K562 (cell line): ENCODE measurements around the gene SEMA6B. TPM values are rescaled to one million over a fixed set of nuclear protein-coding genes. Genes with fewer than 3 reads are reported as not detected.
A peak's percentile ranks its signal among the peaks of the same experiment; 100 is the strongest.

Experiments used
- GABPA ChIP-seq: fragments of 200-800 bp; sonication (Bioruptor generic); conservative IDR thresholded peaks from 2 replicates; pipeline ENCODE4 v1.6.1; 2016; ENCODE audit warnings: low read depth, missing genetic modification characterization, missing compliant biosample characterization
- ILF3 ChIP-seq: fragments of 450-650 bp; IDR thresholded peaks from 2 replicates; pipeline ENCODE4 v1.6.1; 2018; ENCODE audit warnings: antibody characterized with exemption, mild to moderate bottlenecking, moderate library complexity, borderline replicate concordance
- ZNF583 ChIP-seq: fragments of 250-450 bp; sonication (Bioruptor Pico); IDR thresholded peaks from 2 replicates; pipeline ENCODE4 v1.4.0; 2020
- polyA plus RNA-seq, 8 experiments: library from polyadenylated mRNA; depleted of rRNA in 4 of 8; stranded (reverse) in 5 of 8; unstranded in 3 of 8; fragments of >200 nt; fragmentation: Nextera tagmentation in 2 of 8; fragmentation: Illumina TruSeq in 1 of 8; extraction: Ambion mirVana in 2 of 8; extraction: Trizol in 1 of 8; gene quantifications; 2 replicates each; pipeline versions ENCODE4 v1.2.1 to v1.2.3, GENCODE V29; 2011 to 2014; ENCODE audit warnings: inconsistent platforms in 1 of 8, missing spikeins in 1 of 8
- total RNA-seq, 7 experiments: library from RNA; depleted of rRNA in 6 of 7; stranded (reverse); fragments of >200 nt in 6 of 7; fragmentation: Illumina TruSeq in 2 of 7; extraction: Trizol in 2 of 7; gene quantifications; 2 replicates each; pipeline versions ENCODE4 v1.2.1 to v1.2.3, GENCODE V29; 2011 to 2021; ENCODE audit warnings: low replicate concordance in 1 of 7
- TF ChIP-seq, protein P1 (sequence below): fragments of 450-650 bp; IDR thresholded peaks from 2 replicates; pipeline ENCODE4 v1.6.1; 2016; ENCODE audit warnings: mild to moderate bottlenecking
- TF ChIP-seq, protein P2 (sequence below): sonication (generic); formaldehyde crosslinking; IDR thresholded peaks from 2 replicates; pipeline ENCODE4 v1.8.1; 2023; ENCODE audit warnings: mild to moderate bottlenecking, missing genetic modification reagents
- TF ChIP-seq, protein P3 (sequence below): fragments of 450-650 bp; IDR thresholded peaks from 2 replicates; pipeline ENCODE4 v1.6.1; 2016; ENCODE audit warnings: mild to moderate bottlenecking, moderate library complexity
- TF ChIP-seq, protein P4 (sequence below): fragments of 250-450 bp; sonication (Bioruptor Pico); IDR thresholded peaks from 2 replicates; pipeline ENCODE4 v1.5.0; 2021

The SEMA6B gene
- total and polyA plus RNA-seq, 9 of the 15 experiments (the other 6 are each of a cell fraction or from before 2014, with no cell fraction given) = 0.65 to 4.6 (median 2.5) TPM; not detected in 2

DNA sequence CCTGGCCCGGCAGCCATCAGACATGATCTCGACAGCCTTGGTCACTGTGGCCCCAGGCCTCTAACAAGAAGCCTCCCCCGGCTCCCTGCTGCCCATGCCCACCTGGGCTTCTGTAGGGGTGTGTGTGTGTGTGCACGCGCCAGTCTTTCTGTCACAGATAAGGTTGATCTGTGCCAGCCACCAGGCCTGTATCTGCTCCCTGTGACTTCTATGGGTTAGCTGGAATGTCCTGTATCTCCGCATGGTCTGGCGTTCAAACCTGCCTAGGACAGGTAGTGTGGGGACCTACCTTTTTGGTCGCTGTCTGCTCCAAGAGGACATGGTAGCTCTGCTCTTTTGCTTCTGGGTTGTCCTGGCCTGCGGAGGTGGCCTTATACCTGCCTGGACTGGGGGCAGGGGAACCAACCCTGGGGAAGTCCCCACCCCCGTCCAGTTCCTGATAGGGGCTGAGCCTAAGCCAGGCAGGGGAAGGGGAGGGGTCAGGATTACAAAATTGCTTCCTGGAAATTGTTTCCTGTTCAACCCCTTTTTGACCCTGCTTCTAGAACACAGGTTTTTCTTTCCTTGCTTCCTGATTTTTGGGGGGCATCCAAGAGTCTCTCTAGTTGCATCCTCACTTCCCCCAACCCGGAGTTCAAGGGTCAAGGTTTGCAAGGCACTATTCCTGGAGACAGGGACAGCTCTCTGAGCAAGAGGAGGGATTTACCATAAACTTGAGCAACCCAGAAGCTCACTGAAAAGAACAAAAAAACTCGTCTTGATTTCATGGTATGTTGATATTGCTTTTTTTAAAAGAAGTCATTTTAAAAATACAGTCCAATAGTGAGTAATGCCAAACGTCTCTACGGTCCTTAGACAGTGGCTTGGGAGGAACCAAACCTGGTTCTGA, 19.5 kb downstream of the SEMA6B start, which contains the start of gene LRG1 (continued):
- TF ChIP-seq, protein P1, sequence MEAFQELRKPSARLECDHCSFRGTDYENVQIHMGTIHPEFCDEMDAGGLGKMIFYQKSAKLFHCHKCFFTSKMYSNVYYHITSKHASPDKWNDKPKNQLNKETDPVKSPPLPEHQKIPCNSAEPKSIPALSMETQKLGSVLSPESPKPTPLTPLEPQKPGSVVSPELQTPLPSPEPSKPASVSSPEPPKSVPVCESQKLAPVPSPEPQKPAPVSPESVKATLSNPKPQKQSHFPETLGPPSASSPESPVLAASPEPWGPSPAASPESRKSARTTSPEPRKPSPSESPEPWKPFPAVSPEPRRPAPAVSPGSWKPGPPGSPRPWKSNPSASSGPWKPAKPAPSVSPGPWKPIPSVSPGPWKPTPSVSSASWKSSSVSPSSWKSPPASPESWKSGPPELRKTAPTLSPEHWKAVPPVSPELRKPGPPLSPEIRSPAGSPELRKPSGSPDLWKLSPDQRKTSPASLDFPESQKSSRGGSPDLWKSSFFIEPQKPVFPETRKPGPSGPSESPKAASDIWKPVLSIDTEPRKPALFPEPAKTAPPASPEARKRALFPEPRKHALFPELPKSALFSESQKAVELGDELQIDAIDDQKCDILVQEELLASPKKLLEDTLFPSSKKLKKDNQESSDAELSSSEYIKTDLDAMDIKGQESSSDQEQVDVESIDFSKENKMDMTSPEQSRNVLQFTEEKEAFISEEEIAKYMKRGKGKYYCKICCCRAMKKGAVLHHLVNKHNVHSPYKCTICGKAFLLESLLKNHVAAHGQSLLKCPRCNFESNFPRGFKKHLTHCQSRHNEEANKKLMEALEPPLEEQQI = no peak
- TF ChIP-seq, protein P2, sequence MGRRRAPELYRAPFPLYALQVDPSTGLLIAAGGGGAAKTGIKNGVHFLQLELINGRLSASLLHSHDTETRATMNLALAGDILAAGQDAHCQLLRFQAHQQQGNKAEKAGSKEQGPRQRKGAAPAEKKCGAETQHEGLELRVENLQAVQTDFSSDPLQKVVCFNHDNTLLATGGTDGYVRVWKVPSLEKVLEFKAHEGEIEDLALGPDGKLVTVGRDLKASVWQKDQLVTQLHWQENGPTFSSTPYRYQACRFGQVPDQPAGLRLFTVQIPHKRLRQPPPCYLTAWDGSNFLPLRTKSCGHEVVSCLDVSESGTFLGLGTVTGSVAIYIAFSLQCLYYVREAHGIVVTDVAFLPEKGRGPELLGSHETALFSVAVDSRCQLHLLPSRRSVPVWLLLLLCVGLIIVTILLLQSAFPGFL (CRISPR knock-in tag) = no peak
- TF ChIP-seq, protein P3, sequence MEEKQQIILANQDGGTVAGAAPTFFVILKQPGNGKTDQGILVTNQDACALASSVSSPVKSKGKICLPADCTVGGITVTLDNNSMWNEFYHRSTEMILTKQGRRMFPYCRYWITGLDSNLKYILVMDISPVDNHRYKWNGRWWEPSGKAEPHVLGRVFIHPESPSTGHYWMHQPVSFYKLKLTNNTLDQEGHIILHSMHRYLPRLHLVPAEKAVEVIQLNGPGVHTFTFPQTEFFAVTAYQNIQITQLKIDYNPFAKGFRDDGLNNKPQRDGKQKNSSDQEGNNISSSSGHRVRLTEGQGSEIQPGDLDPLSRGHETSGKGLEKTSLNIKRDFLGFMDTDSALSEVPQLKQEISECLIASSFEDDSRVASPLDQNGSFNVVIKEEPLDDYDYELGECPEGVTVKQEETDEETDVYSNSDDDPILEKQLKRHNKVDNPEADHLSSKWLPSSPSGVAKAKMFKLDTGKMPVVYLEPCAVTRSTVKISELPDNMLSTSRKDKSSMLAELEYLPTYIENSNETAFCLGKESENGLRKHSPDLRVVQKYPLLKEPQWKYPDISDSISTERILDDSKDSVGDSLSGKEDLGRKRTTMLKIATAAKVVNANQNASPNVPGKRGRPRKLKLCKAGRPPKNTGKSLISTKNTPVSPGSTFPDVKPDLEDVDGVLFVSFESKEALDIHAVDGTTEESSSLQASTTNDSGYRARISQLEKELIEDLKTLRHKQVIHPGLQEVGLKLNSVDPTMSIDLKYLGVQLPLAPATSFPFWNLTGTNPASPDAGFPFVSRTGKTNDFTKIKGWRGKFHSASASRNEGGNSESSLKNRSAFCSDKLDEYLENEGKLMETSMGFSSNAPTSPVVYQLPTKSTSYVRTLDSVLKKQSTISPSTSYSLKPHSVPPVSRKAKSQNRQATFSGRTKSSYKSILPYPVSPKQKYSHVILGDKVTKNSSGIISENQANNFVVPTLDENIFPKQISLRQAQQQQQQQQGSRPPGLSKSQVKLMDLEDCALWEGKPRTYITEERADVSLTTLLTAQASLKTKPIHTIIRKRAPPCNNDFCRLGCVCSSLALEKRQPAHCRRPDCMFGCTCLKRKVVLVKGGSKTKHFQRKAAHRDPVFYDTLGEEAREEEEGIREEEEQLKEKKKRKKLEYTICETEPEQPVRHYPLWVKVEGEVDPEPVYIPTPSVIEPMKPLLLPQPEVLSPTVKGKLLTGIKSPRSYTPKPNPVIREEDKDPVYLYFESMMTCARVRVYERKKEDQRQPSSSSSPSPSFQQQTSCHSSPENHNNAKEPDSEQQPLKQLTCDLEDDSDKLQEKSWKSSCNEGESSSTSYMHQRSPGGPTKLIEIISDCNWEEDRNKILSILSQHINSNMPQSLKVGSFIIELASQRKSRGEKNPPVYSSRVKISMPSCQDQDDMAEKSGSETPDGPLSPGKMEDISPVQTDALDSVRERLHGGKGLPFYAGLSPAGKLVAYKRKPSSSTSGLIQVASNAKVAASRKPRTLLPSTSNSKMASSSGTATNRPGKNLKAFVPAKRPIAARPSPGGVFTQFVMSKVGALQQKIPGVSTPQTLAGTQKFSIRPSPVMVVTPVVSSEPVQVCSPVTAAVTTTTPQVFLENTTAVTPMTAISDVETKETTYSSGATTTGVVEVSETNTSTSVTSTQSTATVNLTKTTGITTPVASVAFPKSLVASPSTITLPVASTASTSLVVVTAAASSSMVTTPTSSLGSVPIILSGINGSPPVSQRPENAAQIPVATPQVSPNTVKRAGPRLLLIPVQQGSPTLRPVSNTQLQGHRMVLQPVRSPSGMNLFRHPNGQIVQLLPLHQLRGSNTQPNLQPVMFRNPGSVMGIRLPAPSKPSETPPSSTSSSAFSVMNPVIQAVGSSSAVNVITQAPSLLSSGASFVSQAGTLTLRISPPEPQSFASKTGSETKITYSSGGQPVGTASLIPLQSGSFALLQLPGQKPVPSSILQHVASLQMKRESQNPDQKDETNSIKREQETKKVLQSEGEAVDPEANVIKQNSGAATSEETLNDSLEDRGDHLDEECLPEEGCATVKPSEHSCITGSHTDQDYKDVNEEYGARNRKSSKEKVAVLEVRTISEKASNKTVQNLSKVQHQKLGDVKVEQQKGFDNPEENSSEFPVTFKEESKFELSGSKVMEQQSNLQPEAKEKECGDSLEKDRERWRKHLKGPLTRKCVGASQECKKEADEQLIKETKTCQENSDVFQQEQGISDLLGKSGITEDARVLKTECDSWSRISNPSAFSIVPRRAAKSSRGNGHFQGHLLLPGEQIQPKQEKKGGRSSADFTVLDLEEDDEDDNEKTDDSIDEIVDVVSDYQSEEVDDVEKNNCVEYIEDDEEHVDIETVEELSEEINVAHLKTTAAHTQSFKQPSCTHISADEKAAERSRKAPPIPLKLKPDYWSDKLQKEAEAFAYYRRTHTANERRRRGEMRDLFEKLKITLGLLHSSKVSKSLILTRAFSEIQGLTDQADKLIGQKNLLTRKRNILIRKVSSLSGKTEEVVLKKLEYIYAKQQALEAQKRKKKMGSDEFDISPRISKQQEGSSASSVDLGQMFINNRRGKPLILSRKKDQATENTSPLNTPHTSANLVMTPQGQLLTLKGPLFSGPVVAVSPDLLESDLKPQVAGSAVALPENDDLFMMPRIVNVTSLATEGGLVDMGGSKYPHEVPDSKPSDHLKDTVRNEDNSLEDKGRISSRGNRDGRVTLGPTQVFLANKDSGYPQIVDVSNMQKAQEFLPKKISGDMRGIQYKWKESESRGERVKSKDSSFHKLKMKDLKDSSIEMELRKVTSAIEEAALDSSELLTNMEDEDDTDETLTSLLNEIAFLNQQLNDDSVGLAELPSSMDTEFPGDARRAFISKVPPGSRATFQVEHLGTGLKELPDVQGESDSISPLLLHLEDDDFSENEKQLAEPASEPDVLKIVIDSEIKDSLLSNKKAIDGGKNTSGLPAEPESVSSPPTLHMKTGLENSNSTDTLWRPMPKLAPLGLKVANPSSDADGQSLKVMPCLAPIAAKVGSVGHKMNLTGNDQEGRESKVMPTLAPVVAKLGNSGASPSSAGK = 0 out of 2 replicates have a peak, but pooled peaks have one; percentile 21
- TF ChIP-seq GABPA (peak; percentile 80), ILF3 (no peak), ZNF583 (CRISPR knock-in tag) (peak; percentile 5; the same call in 1 of the 2 replicates)
- TF ChIP-seq, protein P4, sequence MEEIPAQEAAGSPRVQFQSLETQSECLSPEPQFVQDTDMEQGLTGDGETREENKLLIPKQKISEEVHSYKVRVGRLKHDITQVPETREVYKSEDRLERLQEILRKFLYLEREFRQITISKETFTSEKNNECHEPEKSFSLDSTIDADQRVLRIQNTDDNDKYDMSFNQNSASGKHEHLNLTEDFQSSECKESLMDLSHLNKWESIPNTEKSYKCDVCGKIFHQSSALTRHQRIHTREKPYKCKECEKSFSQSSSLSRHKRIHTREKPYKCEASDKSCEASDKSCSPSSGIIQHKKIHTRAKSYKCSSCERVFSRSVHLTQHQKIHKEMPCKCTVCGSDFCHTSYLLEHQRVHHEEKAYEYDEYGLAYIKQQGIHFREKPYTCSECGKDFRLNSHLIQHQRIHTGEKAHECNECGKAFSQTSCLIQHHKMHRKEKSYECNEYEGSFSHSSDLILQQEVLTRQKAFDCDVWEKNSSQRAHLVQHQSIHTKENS (CRISPR knock-in tag) = no peak
